SHP77 treated with DMSO at 0.1 percent for 48 hours (cell line): ENCODE results near the gene ADRA1B.

Experiments
- DNase-seq: peaks from one replicate; lab custom pipeline; 2025; lab: John Stamatoyannopoulos, UW

ADRA1B gene

DNA sequence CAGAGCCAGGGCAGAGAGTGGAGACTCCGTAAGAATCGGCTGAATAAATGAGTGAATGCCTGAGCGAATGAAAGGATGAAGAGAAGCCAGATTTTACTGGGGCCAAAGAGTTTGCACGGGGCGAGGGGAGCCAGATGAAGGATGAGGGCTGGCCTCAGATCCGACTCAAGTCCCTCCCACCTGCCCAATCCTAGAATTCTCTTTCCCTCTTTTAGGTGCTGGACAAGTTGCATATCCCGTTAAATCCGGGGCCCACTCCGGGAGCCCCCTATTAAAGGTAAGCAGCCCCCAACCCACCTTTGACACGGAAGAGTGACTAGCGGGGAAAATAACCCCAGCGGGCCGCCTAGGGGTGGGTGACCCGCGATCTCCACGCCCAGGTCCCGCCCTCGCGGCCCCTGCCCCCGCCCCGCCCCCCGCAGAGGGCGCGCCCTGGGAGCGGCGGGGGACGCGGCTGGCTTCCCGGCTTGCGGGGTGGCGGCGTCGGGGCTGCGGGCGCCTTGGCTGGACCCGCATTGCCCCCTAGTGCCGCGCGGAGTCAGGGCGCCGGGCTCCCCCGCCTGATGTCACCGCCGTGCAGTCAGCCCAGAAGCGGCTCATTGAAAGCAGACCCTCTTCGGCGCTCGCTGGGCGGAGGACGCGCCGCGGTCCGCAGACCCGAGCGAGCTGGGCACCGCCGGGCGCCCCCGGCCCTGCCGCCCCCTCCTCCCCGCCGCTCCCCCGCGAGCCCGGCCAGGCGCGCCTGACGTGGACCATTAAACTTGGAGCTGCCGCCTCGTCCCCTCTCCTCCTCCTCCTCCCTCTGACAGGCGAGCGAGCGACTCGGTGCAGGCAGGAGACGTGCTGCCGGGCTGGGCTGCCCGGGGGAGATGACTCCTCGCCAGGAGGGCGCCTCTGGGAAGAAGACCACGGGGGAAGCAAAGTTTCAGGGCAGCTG, at the start of gene ADRA1B:
Gene ADRA1B (plus strand): TSS at position 579 of the 937 bp plus-strand sequence. CDS start 424 bp downstream, outside the sequence.
- DNase-seq: no peak

DNA sequence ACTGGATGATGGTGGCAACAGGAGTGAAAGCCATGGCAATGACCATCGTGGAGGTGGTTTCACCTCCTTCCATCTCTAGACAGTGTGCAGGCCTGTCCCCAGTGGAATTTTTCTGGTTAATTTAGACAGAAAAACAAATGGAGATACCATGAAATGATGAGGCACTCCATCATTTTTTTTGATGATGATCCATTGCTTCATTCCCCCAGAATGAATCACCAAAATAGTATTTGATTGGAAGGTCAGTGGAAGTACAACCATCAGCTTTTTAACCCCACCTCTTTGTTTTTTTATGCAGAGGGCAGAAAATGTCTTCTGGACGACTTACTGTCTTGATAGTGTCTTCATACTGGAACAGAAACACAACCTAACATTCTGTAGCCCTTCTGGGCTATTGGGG, 42.6 kb upstream of the ADRA1B start:
- DNase-seq: no peak

GRCh38 chr5:159874263-159874662, 42.0 kb upstream of the ADRA1B start:
- no peak for DNase-seq

GRCh38 chr5:159877016-159877415, 39.3 kb upstream of the ADRA1B start:
- no peak for DNase-seq

GRCh38 chr5:159877894-159878448, 38.3 kb upstream of the ADRA1B start:
- no peak for DNase-seq

- DNase-seq: peak; percentile 11
Measured at GRCh38 chr5:159878988-159879471, 37.3 kb upstream of the ADRA1B start.

GRCh38 chr5:159880676-159881075, 35.6 kb upstream of the ADRA1B start:
- no peak for DNase-seq

DNA sequence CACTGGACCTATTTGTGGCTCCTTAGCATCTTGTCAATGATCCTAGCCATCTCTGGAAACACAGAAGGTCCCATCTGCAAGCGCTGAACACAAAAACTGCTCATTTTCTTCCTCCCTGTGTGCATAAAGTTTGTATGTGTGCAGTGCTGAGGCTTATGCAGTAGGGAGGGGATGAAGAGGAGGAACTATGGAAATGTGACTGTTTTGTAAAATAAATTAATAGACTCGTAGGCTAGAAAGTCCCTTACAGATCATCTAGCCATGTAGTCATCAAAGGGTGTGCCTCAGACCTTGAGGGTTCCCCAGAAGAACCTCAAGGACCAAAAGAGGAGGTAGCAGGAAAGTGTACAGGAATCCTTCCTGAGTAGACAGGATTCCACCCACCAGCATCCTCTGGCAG, 34.3 kb upstream of the ADRA1B start:
- DNase-seq: no peak

DNA sequence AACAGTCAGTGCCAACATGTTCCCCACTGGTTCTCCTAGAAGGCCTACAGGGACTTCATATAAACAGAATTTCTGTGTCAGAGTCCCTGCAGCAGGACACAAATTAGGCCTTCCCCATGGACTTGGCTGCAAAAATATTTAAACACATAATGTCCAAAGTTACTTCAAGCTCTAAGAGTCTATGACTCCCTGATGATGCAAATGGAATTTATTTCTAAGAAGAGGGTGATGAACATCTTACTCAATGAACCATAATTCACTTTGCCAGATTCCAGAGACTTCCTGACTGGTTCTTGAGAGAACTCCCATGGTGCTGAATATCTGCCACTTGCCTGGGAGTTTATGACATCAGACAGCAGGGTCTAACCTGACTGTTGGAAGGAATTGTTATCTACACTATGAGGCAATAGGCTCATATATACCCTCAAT, 32.7 kb upstream of the ADRA1B start:
- DNase-seq: no peak

GRCh38 chr5:159884917-159885620, 31.2 kb upstream of the ADRA1B start:
- no peak for DNase-seq

- no peak for DNase-seq
Measured at GRCh38 chr5:159886296-159886695, 30.0 kb upstream of the ADRA1B start.

DNA sequence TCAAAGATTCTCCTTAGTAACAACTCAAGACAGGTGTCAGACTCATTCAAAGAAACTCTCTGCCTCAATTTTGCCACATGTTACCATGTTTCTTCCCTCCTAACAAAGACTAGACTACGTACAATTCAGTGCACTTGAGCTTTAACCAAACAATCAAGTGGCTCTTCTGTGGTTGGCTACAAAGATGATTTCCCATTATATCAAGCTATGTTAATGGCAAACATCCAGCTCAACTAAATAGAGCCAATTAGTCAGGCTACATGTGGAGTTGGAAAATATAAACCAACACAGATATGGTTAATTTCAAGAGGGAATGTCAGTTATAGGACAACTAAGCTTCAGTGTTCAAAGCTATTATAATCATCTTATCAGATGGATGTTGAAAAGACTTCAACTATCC, 29.2 kb upstream of the ADRA1B start:
- DNase-seq: no peak

GRCh38 chr5:159888860-159889259, 27.4 kb upstream of the ADRA1B start:
- no peak for DNase-seq

GRCh38 chr5:159890141-159890540, 26.1 kb upstream of the ADRA1B start:
- no peak for DNase-seq

GRCh38 chr5:159891371-159891770, 24.9 kb upstream of the ADRA1B start:
- no peak for DNase-seq

DNA sequence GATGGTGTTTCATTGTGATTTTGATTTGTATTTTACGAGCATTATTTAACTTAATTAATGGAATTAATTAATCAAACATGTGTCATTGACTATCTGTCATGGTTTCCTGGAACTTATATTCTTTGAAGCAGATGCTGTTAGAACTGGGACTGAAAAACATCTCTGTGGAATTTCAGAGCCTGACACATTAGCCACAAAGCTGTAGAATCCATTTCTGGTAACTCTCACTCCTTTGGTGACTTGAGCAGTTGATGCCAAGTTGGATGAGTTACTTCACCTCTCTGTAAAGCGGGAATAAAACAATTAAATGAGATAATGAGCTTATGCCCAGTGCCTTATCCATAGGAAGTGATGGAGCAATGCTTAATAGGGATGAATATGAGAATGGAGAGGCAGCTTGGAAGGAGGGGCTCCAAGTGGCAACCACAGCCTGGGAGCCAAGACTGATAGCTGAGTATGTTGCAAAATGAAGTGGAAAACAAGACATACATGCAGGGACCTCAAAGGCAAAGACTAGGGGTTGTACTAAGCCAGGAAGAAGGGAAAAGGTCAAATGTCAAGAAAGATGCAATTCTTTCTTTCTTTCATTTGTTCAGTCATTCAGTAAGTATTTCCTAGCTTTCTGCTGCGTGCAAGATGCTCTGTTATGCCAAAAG, 23.1 kb upstream of the ADRA1B start:
- no peak for DNase-seq

DNA sequence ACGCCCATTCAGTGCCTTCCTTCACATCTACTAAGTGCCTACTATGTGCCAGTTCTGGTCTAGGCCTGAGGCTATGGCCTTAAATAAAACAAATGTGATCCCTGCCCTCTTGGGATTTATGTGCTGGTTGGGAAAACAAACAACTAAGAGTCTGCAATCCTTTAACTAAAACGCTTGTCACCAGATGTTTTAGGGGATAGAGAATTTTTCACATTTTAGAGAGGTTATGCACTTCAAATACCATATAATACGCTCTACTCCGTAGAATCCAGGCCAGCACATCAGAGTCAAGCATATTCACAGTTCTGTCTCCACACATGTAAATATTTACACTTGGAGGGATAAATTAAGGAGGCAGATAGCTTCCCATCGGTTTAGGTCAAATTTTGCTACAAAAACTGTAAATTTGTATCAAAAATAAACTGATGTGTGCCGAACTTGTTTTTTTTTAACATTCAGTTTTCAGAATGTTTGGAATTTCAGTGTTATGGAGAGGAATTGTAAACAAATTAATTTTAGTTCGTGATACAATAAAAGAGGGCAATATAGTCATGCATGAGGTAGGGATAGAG, 22.0 kb upstream of the ADRA1B start:
- no peak for DNase-seq

DNA sequence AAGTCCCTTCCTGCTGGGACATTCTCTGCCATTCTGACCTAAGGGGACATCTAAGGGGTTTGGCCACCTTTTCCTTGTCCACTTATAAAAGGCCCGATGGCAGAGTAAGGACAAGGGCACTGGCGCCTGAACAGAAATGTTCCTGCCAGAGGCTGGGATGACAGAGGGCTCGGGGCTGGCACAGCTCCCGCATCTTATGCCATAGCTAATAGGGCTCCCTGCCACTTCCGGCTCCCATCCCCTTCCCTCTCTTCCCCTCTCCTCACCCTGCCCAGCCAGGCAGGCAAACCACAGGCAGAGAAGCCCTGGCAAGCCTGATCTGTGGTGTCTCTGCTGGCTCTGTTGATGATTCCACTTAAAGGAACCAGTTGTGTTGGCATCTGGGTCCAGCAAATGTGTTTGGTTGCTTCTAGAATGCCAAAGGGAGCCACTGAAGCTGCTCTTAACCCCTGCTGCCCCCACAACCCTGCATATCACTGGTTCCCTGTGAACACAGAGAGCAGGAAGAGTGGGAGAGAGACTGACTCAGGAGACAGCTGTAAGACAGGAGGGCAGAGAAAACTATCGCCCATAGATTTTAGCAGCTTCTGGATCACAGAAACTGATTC, 18.4 kb upstream of the ADRA1B start:
- DNase-seq: no peak

- DNase-seq: no peak
Measured at GRCh38 chr5:159899067-159900049, 16.9 kb upstream of the ADRA1B start.

- no peak for DNase-seq
Measured at GRCh38 chr5:159901308-159901707, 15.0 kb upstream of the ADRA1B start.
